ENCODE data around the gene FRMD4A.

FRMD4A gene

DNA sequence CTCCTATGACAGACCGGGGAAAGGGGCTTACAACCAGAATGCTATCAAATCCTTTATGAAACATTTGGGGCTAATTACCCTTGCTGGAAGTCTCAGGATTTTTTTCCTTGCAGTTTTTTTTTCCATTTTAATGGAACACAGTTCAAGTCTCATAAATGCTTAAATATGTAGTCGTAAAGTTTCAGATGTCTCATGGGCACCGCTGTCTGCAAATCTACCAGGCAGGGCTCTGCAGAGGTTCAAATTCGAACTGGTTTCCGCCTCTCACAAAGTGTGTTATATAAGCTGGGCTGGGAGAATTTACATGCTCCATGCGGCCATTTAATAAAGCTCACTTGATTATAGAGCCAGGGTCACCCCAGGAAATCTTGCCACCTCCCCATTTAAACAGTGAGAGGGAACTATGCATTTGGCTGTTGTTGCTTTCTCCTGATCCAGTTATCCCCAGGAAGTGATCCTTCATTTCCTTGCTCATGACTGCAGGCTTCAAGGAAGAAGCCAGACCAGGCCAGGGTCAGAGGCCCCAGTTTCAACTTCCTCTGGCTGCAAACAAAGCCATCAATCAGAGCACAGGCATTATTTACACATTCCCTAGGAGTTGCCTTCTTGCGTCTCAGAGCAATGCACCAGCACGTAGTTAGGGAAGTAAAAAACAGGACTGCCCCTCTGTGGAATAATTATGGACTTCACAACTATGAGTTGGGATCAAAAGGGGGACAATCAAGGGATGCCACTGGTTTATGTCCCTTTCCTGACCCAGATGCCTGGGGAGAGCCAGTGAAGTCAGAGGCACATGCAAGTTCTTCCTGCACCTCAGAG lies 385.1 kb downstream of the FRMD4A start:
- peak; percentile 88 for DNase-seq (ENCODE audit: low read depth)

DNA sequence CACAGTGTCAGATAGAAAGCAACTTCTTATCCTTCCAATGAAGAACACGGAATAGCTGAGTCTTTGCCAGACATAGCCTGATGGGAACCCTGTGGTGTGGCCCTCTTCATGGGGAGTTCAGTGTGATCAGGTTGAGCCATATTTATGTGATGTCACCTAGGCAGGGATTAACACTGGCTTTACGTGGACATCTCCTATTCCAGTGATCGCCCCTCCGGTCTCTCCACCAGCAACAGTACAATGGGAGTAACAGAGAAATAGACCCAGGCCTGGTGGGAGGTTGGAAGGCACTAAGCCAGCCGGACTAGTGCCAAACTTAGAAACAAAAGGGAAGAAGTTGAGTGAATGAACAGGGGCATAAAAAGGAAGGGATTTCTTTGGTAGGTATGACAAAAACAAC lies 385.9 kb downstream of the FRMD4A start:
- no peak for DNase-seq (ENCODE audit: low read depth)

DNA sequence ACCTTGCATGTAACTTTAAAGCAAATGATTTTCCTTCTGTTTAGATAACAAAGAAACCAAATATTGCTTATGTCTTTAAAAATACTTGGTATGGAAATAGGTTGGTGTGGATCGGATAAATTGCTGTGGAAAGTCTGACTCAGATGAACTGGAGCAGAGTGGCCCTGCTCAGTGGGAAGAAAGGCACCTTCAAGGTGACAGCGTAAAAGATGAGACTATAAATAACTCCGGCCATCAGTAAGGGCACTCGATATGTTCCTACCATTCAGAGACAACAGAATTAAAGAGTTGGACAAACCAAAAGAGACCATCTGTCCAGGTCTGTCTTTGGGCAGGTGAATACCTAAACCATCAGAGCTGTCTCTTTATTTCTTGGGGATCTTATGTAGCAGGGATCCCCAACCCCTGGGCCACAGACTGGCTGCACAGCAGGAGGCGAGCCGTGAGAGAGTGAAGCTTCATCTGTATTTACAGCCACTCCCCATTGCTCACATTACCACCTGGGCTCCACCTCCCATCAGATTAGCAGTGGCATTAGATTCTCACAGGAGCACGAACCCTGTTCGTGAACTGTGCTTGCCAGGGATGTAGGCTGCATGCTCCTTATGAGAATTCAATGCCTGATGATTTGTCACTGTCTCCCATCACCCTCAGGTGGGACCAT lies 386.9 kb downstream of the FRMD4A start:
- DNase-seq (ENCODE audit: low read depth) = no peak

DNA sequence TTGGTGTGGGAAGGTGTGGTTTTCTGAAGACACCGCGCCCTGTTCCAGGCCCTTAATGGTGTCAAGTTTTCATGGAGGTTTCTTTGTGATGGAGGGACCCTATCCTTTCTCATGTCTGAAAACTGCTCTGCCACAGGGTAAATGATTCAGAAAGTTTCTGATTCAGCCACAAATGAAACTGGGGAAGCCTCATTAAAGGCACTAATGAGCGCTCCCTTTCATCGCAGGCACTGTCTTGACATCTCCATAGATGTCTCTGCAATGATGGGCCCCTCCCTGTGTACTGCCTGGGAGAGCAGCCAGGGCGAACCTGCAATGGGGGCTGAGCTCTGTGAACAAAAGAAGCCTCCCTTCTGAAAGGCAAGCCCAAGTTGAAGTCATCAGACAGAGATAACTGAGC lies 388.7 kb downstream of the FRMD4A start:
- no peak for DNase-seq (ENCODE audit: low read depth)

DNA sequence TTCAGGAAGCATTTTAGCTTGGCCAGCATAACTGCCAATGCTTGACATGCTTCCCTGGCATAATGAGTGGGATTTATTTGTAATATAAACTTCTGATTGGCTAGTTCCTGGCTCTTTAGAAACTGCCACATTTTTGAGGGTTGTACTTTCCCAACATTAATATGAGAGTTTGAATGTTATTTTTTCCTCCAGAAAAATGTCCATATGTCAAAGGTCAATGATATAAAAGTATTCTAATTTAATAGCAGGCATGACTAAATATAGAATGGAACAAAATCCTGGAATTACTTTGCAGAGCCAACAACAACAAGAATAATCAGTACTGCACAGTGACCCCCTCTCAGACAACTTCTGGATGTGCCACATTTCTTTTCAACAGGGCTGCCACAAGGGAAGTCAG lies 391.3 kb downstream of the FRMD4A start:
- no peak for DNase-seq (ENCODE audit: low read depth)

DNA sequence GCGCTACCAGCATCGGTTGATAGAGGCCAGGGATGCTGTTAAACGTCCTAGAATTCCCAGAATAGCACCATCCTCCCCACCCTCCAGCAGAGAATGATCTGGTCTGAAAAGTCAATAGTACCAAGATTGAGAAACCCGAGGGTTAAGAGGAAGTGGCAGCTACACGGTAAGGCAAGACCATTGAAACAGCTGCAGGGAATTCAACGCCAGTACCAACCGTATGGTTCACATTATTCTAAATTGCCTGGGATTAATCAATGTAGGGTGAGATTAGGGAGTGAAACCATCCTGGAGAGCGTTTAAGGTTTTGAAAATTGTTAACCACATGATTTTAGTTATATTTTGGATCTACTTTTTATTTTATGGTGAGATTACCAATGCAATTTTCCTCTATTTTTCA lies 391.8 kb downstream of the FRMD4A start:
- DNase-seq (ENCODE audit: low read depth) = no peak

DNA sequence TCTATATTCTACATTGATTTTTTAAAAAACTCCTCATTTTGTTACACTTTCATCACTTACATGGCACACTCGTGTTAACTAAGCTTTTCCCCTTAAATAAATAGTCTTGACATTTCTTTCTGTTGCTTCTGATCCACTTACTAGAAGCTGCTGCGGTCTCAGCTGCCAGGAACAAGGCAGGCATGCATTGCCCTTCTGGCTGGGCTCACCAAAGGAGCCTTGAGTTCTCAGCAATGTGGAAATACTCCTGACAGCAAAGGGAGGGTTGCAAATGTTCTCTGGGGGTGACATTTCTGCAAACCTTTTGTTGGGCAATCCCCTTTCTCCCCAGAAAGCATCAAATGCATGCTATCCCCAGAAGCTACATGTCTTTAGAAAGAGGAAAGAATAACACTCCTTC lies 393.9 kb downstream of the FRMD4A start:
- DNase-seq (ENCODE audit: low read depth) = no peak

DNA sequence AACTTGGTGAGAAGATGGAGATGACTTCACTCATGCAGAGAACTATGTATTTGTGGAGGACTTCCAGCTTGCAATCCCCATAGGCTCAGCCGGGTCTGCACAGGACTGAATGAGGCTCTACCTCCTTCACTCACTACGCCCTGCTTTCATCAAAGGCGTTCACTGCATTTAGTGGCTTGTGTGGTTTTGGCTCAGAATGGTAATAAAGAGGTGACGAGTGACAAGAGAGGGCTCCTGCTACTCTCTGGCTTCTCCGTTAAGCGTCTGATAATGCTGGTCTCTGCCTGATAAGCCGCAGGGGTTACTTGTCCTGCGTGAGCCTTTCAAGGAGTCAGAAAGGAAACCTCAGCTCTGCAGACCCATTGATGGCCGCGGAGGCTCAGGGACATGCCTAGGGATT lies 400.6 kb downstream of the FRMD4A start:
- DNase-seq (ENCODE audit: low read depth) = no peak

DNA sequence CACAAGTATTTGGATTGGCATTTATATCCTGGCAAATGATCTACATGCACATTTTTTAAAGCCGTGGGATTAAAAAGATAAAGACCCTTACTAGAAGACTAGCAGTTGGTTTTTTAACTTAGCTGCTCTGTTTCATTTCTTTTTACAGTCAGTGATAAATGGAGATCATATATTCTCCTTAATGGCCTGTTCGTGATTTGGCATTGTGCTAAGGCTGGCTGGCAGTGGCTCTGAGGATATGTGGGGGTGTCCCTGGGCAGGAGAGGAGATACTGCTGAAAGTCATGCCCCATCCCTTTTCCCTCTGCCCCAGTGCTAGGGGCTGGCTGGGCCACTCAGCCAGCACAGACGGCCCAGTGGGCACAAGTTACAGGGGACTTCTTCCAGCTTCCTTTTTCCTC lies 402.3 kb downstream of the FRMD4A start:
- no peak for DNase-seq (ENCODE audit: low read depth)

DNA sequence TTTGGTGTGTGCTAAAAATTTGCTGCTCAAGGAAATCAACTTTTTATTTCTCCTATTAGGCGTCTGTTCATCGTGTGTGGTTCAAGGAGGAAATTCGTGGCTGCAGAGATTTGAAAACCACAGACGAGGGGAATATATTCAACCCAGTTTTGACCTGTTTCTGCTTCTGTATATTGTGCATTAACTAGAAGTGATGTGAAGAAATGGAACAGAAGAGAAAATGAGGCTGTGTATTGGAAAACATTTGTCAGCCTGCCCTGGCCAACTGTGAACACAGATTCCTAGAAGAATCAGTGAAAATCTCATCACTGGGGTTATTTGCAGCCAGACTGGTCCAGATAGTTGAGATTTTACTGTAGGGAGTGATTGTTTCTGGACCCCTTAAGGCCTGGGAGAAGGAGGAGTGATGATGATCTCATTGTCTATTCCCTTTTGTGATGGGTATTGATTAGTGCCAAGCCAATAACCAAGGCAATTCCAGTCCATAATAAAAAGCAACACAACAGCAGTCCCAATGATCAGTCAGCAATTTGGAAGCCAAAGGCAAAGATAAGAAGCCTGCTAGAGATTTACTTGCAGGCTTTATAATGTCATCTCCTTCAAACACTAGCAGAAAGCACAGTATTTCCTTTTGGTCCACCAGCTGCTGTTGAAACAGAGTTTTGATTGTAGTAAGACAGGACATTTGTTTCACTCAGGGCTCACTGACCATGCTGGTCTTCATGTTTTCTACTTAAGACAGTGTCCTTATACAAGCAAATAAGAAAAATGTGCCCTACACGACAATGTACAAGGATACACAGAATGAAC lies 404.5 kb downstream of the FRMD4A start:
- no peak for DNase-seq (ENCODE audit: low read depth)

DNA sequence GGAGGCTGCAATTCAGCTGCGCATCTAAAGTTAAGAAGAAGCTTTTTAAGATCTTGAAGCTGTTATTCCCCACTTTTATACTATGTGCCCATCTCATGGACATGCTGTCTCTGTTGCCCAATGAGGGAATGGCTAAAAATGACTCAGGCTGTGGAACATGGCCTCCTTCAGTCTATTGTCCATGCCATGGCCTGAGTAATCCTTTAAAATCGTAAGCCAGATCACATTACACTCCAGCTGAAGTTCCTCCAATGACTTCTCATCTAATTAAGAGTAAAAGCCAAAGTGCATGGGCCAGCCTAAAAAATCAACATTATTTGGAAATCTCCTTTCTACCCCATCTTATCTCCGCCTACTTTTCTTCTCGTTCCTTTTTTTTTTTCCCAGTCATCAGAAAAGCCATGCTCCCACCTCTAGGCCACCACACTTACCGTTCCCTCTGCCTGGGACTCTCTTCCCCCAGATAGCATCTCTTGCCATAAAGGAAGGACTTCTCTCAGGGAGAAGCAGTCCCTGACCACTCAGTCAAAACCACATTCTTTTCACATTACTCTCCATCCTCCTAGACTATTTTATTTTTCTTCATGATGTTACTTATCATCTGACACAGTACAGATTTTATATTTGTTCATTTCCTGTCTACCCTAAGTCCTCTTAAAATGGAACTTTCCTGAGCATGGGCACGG lies 406.5 kb downstream of the FRMD4A start:
- peak; percentile 83 for DNase-seq (ENCODE audit: low read depth)

DNA sequence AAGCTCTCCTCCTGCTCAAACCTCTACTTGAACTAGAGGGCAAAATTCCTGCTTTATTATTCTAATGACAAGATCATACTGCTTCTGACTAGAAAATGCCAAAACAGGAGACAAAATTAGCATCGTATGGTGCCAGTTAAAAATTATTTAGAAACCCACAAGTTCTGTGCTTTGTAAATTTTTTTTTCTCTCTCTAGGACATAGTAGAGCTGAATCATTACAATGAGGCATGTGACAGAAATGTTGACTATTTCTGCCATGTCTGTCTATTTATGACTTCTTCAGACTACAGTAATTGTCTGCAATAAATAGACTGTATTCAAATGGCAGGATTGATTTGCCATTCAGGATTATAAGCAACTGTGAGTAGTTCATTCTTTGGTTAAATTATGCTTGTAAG lies 408.1 kb downstream of the FRMD4A start:
- peak; percentile 26 for DNase-seq (ENCODE audit: low read depth)

DNA sequence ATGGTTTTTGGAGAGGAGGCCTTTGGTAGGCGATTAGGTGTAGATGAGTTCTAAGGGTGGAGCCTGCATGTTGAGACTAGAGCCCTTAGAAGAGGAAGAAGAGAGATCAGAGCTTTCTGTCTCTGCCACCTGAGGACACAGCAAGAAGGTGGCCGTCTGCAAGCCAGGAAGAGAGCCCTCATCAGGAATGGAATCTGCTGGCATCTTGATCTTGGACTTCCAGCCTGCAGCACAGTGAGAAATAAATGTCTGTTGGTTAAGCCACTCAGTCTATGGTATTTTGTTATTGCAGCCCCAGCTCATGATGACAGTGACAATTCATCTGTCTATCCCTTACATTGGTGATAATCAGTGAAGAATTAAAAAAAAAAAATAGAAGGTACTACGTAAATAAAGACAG lies 408.8 kb downstream of the FRMD4A start:
- no peak for DNase-seq (ENCODE audit: low read depth)

DNA sequence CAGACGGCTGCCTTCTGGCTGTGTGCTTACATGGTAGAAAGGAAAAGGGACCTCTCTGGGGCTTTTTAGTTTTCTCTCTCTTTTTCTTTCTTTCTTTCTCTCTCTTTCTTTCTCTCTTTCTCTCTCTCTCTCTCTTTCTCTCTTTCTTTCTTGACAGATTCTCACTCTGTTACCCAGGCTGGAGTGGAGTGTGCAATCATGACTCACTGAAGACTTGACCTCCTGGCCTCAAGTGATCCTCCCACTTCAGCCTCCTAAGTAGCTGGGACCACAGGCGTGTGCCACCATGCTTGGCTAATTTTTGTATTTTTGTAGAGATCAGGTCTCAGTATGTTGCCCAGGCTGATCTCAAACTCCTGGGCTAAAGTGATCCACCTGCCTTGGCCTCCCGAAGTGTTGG lies 409.6 kb downstream of the FRMD4A start:
- peak; percentile 57 for DNase-seq (ENCODE audit: low read depth)

DNA sequence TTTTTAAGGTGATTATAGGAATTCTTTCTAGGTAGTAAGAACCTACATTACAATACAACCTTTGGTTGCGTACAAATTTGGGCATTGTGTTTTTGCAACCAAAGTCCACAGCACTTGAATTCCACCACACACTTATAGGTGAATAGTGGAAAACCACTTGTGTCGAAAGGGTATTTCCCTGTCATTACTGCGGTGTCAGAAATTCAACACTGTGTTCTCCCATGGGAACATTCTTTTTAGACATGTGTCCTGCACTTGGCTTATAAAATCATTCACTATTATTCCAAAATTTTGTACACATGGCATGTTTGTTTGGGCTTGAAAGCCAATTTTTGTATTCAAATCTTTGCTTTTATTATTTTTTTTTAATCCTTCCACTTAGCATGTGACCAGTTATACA lies 410.3 kb downstream of the FRMD4A start:
- no peak for DNase-seq (ENCODE audit: low read depth)

DNA sequence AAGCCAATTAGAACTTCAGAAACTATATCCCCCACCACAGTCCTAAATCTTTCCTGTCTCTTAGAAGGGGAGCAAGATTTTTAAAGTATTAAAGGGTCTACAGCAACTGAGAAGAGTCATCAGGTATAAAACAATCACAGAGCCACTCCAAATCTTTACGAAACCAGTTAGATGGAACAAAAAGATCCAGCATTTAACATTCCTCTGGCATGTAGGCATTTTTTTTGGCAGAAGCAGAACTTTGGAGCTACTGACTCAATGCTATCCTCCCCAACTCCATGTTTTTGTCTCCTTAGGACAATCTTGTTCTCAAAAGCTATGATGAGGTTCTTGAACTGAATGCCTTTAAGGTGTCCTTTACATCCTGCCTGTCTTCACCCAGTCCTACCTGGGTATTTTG lies 410.7 kb downstream of the FRMD4A start:
- DNase-seq (ENCODE audit: low read depth) = no peak

DNA sequence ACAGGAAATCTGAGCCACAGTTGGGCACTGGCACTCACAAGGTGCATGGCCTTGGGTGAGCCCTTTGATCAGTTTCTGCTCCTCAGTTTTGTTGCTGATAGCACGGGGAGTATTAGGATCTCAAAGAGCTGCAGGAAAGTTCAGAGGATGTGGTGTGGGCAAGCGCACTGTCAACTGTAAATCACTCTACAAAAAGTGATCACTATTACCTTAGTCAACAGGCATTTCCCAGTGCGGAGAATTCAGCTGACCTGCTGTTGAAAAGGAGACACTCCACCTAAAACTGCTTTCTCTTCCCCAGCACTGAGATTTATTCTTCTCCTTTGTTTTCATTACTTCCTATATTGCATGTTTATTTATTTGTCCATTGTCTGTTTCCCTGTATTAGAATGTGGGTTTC lies 412.9 kb downstream of the FRMD4A start:
- no peak for DNase-seq (ENCODE audit: low read depth)

DNA sequence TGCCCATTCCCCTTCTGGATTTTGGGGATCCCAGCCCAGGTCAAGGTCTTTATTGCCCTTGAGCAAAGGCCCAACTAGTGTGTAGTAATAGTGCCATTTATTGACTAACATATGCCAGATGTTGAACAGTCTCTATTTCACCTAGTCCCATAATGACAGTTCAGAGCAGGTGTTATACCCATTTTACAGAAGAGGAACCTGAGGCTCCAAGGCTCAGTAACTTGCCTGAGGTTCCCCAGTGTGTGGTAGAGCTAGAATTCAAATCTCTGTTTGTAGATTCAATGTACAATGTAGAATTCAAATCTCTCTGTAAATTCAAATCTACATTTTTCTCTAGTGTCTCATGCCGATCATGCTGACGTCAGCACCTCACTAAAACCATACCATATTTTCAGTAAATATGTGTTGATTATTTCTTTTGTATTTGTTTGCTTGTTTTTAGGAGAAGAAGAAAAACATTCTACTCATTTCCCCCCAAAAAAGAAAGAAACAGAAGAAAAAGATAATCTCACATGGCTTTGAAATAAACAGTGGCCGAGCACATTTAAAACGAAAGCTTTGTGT lies 414.3 kb downstream of the FRMD4A start:
- no peak for DNase-seq (ENCODE audit: low read depth)

DNA sequence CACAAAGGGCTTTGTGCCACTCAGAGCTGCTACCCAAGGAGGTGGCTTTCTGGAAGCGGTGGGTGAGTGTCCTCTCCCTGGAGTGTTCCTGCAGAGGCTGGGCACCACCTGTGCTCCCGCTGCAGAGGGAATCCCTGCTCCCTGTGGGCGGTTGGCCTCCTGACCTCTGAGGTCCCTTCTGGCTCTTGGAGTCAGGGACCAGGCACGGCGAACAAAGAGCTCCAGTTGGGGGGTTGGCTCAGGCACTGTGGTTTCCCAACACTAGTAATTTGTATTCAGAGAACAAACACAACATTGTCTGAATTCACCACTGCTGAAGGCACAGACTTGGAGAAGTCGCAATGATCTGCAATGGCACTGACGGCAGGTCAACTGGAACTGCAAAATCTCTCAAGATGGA lies 415.0 kb downstream of the FRMD4A start:
- no peak for DNase-seq (ENCODE audit: low read depth)

DNA sequence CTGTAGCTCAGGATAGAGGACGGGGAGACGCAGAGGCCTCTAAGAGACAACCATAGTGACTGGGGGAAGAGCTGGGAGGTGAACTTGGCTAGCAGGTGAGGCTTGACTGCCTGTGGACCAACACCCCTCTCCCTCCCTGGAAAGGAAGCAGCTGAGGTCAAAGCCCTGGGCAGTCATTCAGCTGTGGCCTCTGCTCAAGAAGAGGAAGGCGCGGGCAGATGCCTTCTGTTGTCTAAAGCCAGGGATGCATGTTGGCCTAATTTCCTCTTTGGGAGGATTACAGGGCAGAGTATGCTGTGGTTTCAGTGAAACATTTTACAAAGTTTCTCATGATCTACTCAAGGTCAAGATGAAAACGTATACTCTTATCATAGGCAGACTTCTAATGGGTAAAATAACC lies 416.8 kb downstream of the FRMD4A start:
- DNase-seq (ENCODE audit: low read depth) = peak; percentile 29

DNA sequence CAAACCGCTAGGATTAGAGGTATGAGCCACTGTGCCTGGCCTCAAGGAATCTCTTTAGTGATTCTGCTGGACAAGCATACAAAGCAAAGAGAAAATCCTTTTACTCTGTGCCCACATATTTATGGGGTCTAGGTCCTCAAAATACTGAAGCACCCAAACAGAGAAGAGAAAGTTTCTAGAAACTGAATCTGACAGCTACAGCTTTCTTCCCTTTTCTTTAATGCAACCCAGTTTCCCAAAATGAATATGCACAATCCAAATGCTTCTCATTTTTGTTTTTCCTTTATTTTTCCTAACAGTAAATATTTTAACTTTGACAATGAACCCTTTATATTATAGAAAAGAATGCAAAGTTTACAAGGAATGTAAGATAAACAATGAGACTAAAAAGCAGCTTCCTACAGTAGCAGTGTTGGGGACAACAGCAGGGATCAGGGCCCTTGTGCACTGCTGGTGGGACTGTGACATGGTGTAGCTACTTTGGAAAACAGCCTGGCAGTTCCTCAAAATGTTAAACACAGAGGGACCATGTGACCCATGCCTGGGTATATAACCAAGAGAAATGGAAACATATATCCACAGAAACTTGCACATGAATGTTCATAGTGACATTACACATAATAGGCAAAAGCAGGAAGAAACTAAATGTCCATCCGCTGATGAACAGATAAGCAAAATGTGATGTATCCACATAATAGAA lies 418.8 kb downstream of the FRMD4A start:
- no peak for DNase-seq (ENCODE audit: low read depth)
